K562 (cell line): ENCODE measurements around the gene ASB13. TPM values are rescaled to one million over a fixed set of nuclear protein-coding genes. Genes with fewer than 3 reads are reported as not detected.

Source experiments
- ATAC-seq: fragments of 200-7000 bp; cut with Tn5 transposase; 3 replicates; pipeline ENCODE4 v1.9.1; 2020; ENCODE audit warnings: moderate library complexity
- BruUV-seq: library from RNA; stranded (reverse); fragments of 400-500 nt; replicated peaks from 2 replicates; lab custom pipeline; 2021; lab: Mats Ljungman, UMichigan
- CTCF ChIA-PET: fragments of 300-600 bp; formaldehyde crosslinking; extraction: SDS; loops from one replicate; lab custom pipeline; 2021; ENCODE audit warnings: low intra/inter-chr PET ratio; lab: Yijun Ruan, JAX
- POLR2A ChIA-PET: fragments of 300-600, 350-650 bp; sonication (Branson Sonifier 250); formaldehyde crosslinking; extraction: SDS; loops from one replicate; lab custom pipeline; 2021; ENCODE audit warnings: antibody characterized with exemption, inconsistent platforms; lab: Yijun Ruan, JAX
- DNase-seq, 4 experiments: peaks; one replicate each; pipeline versions ENCODE4 v3.0.0 to v3.0.0-alpha.2; 2011 to 2018; ENCODE audit warnings: low spot score in 3 of 4, mixed read lengths in 3 of 4; ENCODE audit errors: extremely low read depth in 1 of 4
- FAIRE-seq: peaks from 2 replicates; lab custom pipeline; 2011; peaks lifted over from hg19 to GRCh38; lab: Jason Lieb, UNC
- H2AFZ ChIP-seq: 2 replicates; pipeline ENCODE4 v1.6.0; 2011; ENCODE audit warnings: low read depth, low read length, control low read depth, inconsistent platforms
- H3K27ac ChIP-seq: fragments of 200-600 bp; 3 replicates; pipeline ENCODE4 v1.8.0; 2011; ENCODE audit warnings: low read depth, mild to moderate bottlenecking, control low read depth, inconsistent platforms, low read length, moderate library complexity, mixed read lengths; ENCODE audit errors: extremely low read depth
- H3K27me3 ChIP-seq, 2 experiments: fragments of 300-600 bp in 1 of 2; 2 replicates in 1 of 2; 3 replicates in 1 of 2; pipeline versions ENCODE4 v1.6.0 to v1.8.0; 2011; ENCODE audit warnings: inconsistent platforms in 2 of 2, low read length in 2 of 2, mild to moderate bottlenecking in 1 of 2, mixed read lengths in 1 of 2, moderate library complexity in 1 of 2; ENCODE audit not compliant: control insufficient read depth in 2 of 2, insufficient read depth in 2 of 2
- H3K36me3 ChIP-seq: fragments of 300-600 bp; 3 replicates; pipeline ENCODE4 v1.8.0; 2011; ENCODE audit warnings: mild to moderate bottlenecking, low read length, inconsistent platforms; ENCODE audit not compliant: control insufficient read depth, insufficient read depth
- H3K4me1 ChIP-seq, 2 experiments: fragments of 200-600 bp in 1 of 2; replicated peaks in 1 of 2; 2 replicates in 1 of 2; 3 replicates in 1 of 2; pipeline versions ENCODE4 v1.5.1 to v1.8.0; 2011; ENCODE audit warnings: inconsistent platforms in 2 of 2, low read length in 2 of 2, mild to moderate bottlenecking in 1 of 2, mixed read lengths in 1 of 2, moderate library complexity in 1 of 2; ENCODE audit not compliant: control insufficient read depth in 2 of 2, insufficient read depth in 2 of 2
- H3K4me2 ChIP-seq: 2 replicates; pipeline ENCODE4 v1.6.1; 2011; ENCODE audit warnings: low read length, control low read depth, inconsistent platforms, mixed read lengths; ENCODE audit not compliant: insufficient read depth
- H3K4me3 ChIP-seq: fragments of 200-600 bp; sonication (generic), shearing (Covaris generic); 2 replicates; pipeline ENCODE4 v1.5.1; 2016; ENCODE audit warnings: control low read depth, inconsistent platforms
- H3K79me2 ChIP-seq: fragments of 200-600 bp; 3 replicates; pipeline ENCODE4 v1.8.0; 2011; ENCODE audit warnings: low read length, inconsistent platforms; ENCODE audit not compliant: control insufficient read depth, insufficient read depth
- H3K9ac ChIP-seq, 2 experiments: 2 replicates each; pipeline versions ENCODE4 v1.6.0 to v1.6.1; 2011; ENCODE audit warnings: low read depth in 2 of 2, low read length in 2 of 2, control low read depth in 1 of 2, inconsistent platforms in 1 of 2, mild to moderate bottlenecking in 1 of 2, mixed read lengths in 1 of 2; ENCODE audit not compliant: insufficient read depth in 1 of 2
- H3K9me1 ChIP-seq: one replicate; pipeline ENCODE4 v1.6.0; 2011; ENCODE audit warnings: inconsistent platforms, mild to moderate bottlenecking, low read length, moderate library complexity; ENCODE audit not compliant: control insufficient read depth, insufficient read depth
- H3K9me3 ChIP-seq: replicated peaks from 2 replicates; pipeline ENCODE4 v1.5.1; 2011; ENCODE audit warnings: low read depth, low read length, inconsistent platforms; ENCODE audit not compliant: control insufficient read depth, insufficient read depth
- H4K20me1 ChIP-seq: replicated peaks from 2 replicates; pipeline ENCODE4 v1.6.1; 2011; ENCODE audit warnings: low read length, inconsistent platforms, mixed read lengths; ENCODE audit not compliant: control insufficient read depth, insufficient read depth
- ELK1 ChIP-seq: sonication (generic); formaldehyde crosslinking; IDR thresholded peaks from 2 replicates; pipeline ENCODE4 v1.8.1; 2022; ENCODE audit warnings: missing genetic modification reagents
- ESRRA ChIP-seq: fragments of 450-650 bp; IDR thresholded peaks from 2 replicates; pipeline ENCODE4 v1.6.1; 2014; ENCODE audit warnings: low read depth, mild to moderate bottlenecking, moderate library complexity, borderline replicate concordance
- PBX2 ChIP-seq, 2 experiments: IDR thresholded peaks in 1 of 2; conservative IDR thresholded peaks in 1 of 2; 2 replicates each; pipeline ENCODE4 v1.6.1; 2016; ENCODE audit warnings: low read depth in 2 of 2, mild to moderate bottlenecking in 1 of 2, missing compliant biosample characterization in 1 of 2, missing genetic modification characterization in 1 of 2, moderate library complexity in 1 of 2
- RBBP5 ChIP-seq: fragments of 200-600 bp; sonication (generic); IDR thresholded peaks from 2 replicates; pipeline ENCODE4 v1.6.1; 2012; ENCODE audit warnings: borderline replicate concordance, mild to moderate bottlenecking, low read length, control low read depth, inconsistent platforms; ENCODE audit not compliant: insufficient read depth, poor library complexity, severe bottlenecking
- SOX6 ChIP-seq: fragments of 450-650 bp; IDR thresholded peaks from 2 replicates; pipeline ENCODE4 v1.6.1; 2014; ENCODE audit warnings: mild to moderate bottlenecking
- ZNF644 ChIP-seq: fragments of 200-800 bp; sonication (Bioruptor generic); IDR thresholded peaks from 2 replicates; pipeline ENCODE4 v1.6.1; 2016; ENCODE audit warnings: low read depth, missing genetic modification characterization, missing compliant biosample characterization
- ZNF699 ChIP-seq: fragments of 250-450 bp; sonication (Bioruptor Pico); IDR thresholded peaks from 2 replicates; pipeline ENCODE4 v1.8.0; 2021; ENCODE audit warnings: mild to moderate bottlenecking, moderate library complexity; ENCODE audit not compliant: insufficient replicate concordance
- WGBS: fragments of 100-300 bp; shearing (Covaris generic); methylation state at CpG from one replicate; pipeline ENCODE4 v1.1.6; 2016; ENCODE audit warnings: low coverage, mixed read lengths; ENCODE audit not compliant: insufficient coverage; ENCODE audit errors: missing lambda C conversion rate; 5-methylcytosine and 5-hydroxymethylcytosine counted together
- in situ Hi-C: fragments of 300-500 bp; cut with MboI; formaldehyde crosslinking; loops from 4 replicates; pipeline ENCODE4 v1.15.0; 2018; ENCODE audit warnings: inconsistent platforms, mixed read lengths
- intact Hi-C: fragments of 100-400 bp; cut with micrococcal nuclease; formaldehyde crosslinking; loops from 2 replicates; pipeline ENCODE4 v1.14.2; 2022
- polyA plus RNA-seq, 8 experiments: library from polyadenylated mRNA; depleted of rRNA in 4 of 8; stranded (reverse) in 5 of 8; unstranded in 3 of 8; fragments of >200 nt; fragmentation: Nextera tagmentation in 2 of 8; fragmentation: Illumina TruSeq in 1 of 8; extraction: Ambion mirVana in 2 of 8; extraction: Trizol in 1 of 8; gene quantifications; 2 replicates each; pipeline versions ENCODE4 v1.2.1 to v1.2.3, GENCODE V29; 2011 to 2014; ENCODE audit warnings: inconsistent platforms in 1 of 8, missing spikeins in 1 of 8
- total RNA-seq, 7 experiments: library from RNA; depleted of rRNA in 6 of 7; stranded (reverse); fragments of >200 nt in 6 of 7; fragmentation: Illumina TruSeq in 2 of 7; extraction: Trizol in 2 of 7; gene quantifications; 2 replicates each; pipeline versions ENCODE4 v1.2.1 to v1.2.3, GENCODE V29; 2011 to 2021; ENCODE audit warnings: low replicate concordance in 1 of 7

The ASB13 gene
- total and polyA plus RNA-seq, 9 of the 15 experiments (the other 6 are each of a cell fraction or from before 2014, with no cell fraction given), result 5.2 to 28.8 (median 16.9) TPM

- no peak for TF ChIP-seq PBX2 (CRISPR knock-in tag; IDR thresholded peaks at IDR 0.05; ENCODE audit: low read depth)
- 0 out of 2 replicates have a peak, but pooled peaks have one; percentile 25 for TF ChIP-seq PBX2 (tag; conservative IDR thresholded peaks at IDR 0.05; ENCODE audit: low read depth)
- 0 out of 2 replicates have a peak, but pooled peaks have one; percentile 19 for TF ChIP-seq ESRRA
- no peak for TF ChIP-seq ZNF699
- no peak for TF ChIP-seq ELK1 (CRISPR knock-in tag)
- TF ChIP-seq SOX6, result 0 out of 2 replicates have a peak, but pooled peaks have one; percentile 14
Observed at GRCh38 chr10:5595994-5596471, 70.4 kb downstream of the ASB13 start (continued).

- no peak overlapping the region for H3K9ac ChIP-seq
- H3K36me3 ChIP-seq, result no peaks in the 10 kb centered on the region
- ChIA-PET POLR2A (no interaction called here), CTCF (no interaction called here)
- H3K9me3 ChIP-seq, result no peaks in the 10 kb centered on the region
- intact Hi-C loops (no loop called here), in situ Hi-C loops (no loop called here)
- no peak; the same call in 2 of the 3 replicates for ATAC-seq
- H3K4me2 ChIP-seq, result no peak overlapping the region
- TF ChIP-seq RBBP5 (peak; percentile 12), ZNF644 (tag) (no peak)
- WGBS, result 30% methylated on average over 7 of the region's 7 CpGs
- no peaks in the 10 kb centered on the region for H3K79me2 ChIP-seq
- H3K4me3 ChIP-seq, result no peak overlapping the region
- no peaks in the 10 kb centered on the region for H3K27me3 ChIP-seq
- H3K9me1 ChIP-seq, result no peaks in the 10 kb centered on the region
- peaks cover 10 to 22% of the 10 kb centered on the region in 2 experiments; a peak in 4 of 5 replicates for H3K4me1 ChIP-seq
- no TSS peak for BruUV-seq
- H2AFZ ChIP-seq, result no peak overlapping the region; the same call in 1 of the 2 replicates
- H3K27ac ChIP-seq, result no peak overlapping the region
- FAIRE-seq, result no peak
- no peak for DNase-seq
- H4K20me1 ChIP-seq, result no peaks in the 10 kb centered on the region
Observed at GRCh38 chr10:5595591-5595990, 70.8 kb downstream of the ASB13 start.
